Stomach (tissue), 9 donors: ENCODE measurements around the gene GMDS. TPM values are rescaled to one million over a fixed set of nuclear protein-coding genes. Genes with fewer than 3 reads are reported as not detected.

Source experiments
- DNase-seq, 2 donors: peaks; one replicate each; pipeline versions ENCODE4 v3.0.0 to v3.0.0-alpha.2; 2013 to 2019
- H3K27ac ChIP-seq, 5 donors: fragments of 200-600 bp in 4 of 5; sonication (generic) in 4 of 5; one replicate each; pipeline ENCODE4 v1.5.1; 2013 to 2019; ENCODE audit warnings: mild to moderate bottlenecking in 1 of 5, moderate library complexity in 1 of 5
- H3K27me3 ChIP-seq, 3 donors: fragments of 200-600 bp; sonication (generic); one replicate each; pipeline ENCODE4 v1.5.1; 2017 to 2019; ENCODE audit warnings: mixed run types in 1 of 3
- H3K36me3 ChIP-seq, 4 donors: fragments of 200-600 bp; sonication (generic); 1 replicate in 3 of 4; 2 replicates in 1 of 4; pipeline ENCODE4 v1.5.1; 2016 to 2019
- H3K4me1 ChIP-seq, 4 donors: fragments of 200-600 bp; sonication (generic); one replicate each; pipeline ENCODE4 v1.5.1; 2016 to 2019
- H3K4me3 ChIP-seq, 4 donors: fragments of 200-600 bp; sonication (generic) in 3 of 4; one replicate each; pipeline ENCODE4 v1.5.1; 2016 to 2019; ENCODE audit warnings: mild to moderate bottlenecking in 1 of 4
- H3K9me3 ChIP-seq, 4 donors: fragments of 200-600 bp; sonication (generic); one replicate each; pipeline ENCODE4 v1.5.1; 2016 to 2019
- EP300 ChIP-seq: sonication (generic); formaldehyde crosslinking; IDR thresholded peaks from one replicate; pipeline ENCODE4 v1.6.1; 2017; ENCODE audit warnings: antibody characterized with exemption
- POLR2A ChIP-seq, 4 donors: fragments of 450-650 bp; IDR thresholded peaks; one replicate each; pipeline ENCODE4 v1.6.1; 2016; ENCODE audit warnings: antibody characterized with exemption in 4 of 4, control low read depth in 2 of 4, mild to moderate bottlenecking in 1 of 4, moderate library complexity in 1 of 4
- POLR2AphosphoS5 ChIP-seq, 3 donors: sonication (generic); formaldehyde crosslinking; IDR thresholded peaks; one replicate each; pipeline ENCODE4 v1.6.1; 2016; ENCODE audit warnings: antibody characterized with exemption in 3 of 3
- WGBS, 5 donors: extraction: QIAGEN DNeasy Blood & Tissue Kit in 3 of 5; methylation state at CpG; one replicate each; pipeline versions ENCODE4 v1.1.5 to v1.1.7; 2013 to 2018; 5-methylcytosine and 5-hydroxymethylcytosine counted together
- intact Hi-C: fragments of 100-400 bp; cut with DNase I; formaldehyde crosslinking; loops from one replicate; pipeline ENCODE4 v1.15.1; 2023; ENCODE audit warnings: low total_unique reads
- polyA plus RNA-seq, 3 donors: library from polyadenylated mRNA; stranded (reverse); fragments of 200-250 nt; gene quantifications; one replicate each; pipeline ENCODE4 v1.2.3, GENCODE V29; 2013
- total RNA-seq, 5 donors: library from RNA; depleted of rRNA; stranded (reverse); fragments of >200 nt; gene quantifications; one replicate each; pipeline versions ENCODE4 v1.1.0 to v1.2.3, GENCODE V29; 2014 to 2016
- TF ChIP-seq, protein P1 (sequence below), 7 experiments: fragments of 450-650 bp in 4 of 7; fragments of 200-600 bp in 3 of 7; sonication (generic) in 3 of 7; IDR thresholded peaks; one replicate each; pipeline ENCODE4 v1.5.1; 2016 to 2019; ENCODE audit warnings: antibody characterized with exemption in 7 of 7, control low read depth in 2 of 7, mild to moderate bottlenecking in 1 of 7
- donor health status: healthy with polysubstance abuse.
- donor health status: Bipolar disorder and iron deficiency.
- donor health status: healthy.

The GMDS gene
- total and polyA plus RNA-seq, 8 donors: 83.7 to 262 (median 121) TPM

DNA sequence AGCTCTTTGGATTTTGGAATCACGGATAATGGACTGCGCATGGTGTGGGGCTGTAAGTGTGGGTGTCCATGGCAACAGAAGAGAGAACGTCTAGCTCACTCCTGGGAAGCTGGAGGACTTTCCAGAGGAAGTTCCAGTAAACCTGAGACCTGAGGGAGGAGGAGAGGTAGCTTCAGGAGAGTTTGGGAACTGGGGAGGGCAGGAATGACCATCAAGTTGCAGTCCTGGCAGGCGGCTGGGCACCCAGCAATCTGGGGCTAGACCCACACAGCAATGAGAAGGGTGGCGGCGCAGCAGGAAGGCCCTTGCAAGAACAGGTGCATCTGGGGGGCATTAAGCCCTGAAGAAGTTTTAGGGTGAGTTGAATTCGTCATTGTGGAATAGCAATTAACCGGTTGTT lies 539.8 kb downstream of the GMDS start:
- no peak overlapping the region for H3K4me3 ChIP-seq
- no peaks in the 10 kb centered on the region for H3K9me3 ChIP-seq
- no peak overlapping the region for H3K27ac ChIP-seq
- 91 to 97% (median 96%) methylated on average over 8 of the region's 8 CpGs for WGBS, 5 donors
- TF ChIP-seq POLR2A (IDR thresholded peaks at IDR 0.05): no peak
- no peak for TF ChIP-seq POLR2AphosphoS5 (IDR thresholded peaks at IDR 0.05)
- TF ChIP-seq, protein P1, sequence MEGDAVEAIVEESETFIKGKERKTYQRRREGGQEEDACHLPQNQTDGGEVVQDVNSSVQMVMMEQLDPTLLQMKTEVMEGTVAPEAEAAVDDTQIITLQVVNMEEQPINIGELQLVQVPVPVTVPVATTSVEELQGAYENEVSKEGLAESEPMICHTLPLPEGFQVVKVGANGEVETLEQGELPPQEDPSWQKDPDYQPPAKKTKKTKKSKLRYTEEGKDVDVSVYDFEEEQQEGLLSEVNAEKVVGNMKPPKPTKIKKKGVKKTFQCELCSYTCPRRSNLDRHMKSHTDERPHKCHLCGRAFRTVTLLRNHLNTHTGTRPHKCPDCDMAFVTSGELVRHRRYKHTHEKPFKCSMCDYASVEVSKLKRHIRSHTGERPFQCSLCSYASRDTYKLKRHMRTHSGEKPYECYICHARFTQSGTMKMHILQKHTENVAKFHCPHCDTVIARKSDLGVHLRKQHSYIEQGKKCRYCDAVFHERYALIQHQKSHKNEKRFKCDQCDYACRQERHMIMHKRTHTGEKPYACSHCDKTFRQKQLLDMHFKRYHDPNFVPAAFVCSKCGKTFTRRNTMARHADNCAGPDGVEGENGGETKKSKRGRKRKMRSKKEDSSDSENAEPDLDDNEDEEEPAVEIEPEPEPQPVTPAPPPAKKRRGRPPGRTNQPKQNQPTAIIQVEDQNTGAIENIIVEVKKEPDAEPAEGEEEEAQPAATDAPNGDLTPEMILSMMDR (IDR thresholded peaks at IDR 0.05): no peak
- TF ChIP-seq EP300: no peak
- no peaks in the 10 kb centered on the region for H3K27me3 ChIP-seq
- H3K4me1 ChIP-seq: no peaks in the 10 kb centered on the region
- DNase-seq: no peak
- H3K36me3 ChIP-seq: peaks cover 0 to 9% (median 2%) of the 10 kb centered on the region in 4 donors
- intact Hi-C loops: no loop called here

GRCh38 chr6:1705183-1705582 lies 540.2 kb downstream of the GMDS start:
- no peak overlapping the region for H3K27ac ChIP-seq
- no peak for DNase-seq
- no peaks in the 10 kb centered on the region for H3K27me3 ChIP-seq
- no peak overlapping the region for H3K4me3 ChIP-seq
- TF ChIP-seq POLR2A (IDR thresholded peaks at IDR 0.05) (no peak), POLR2AphosphoS5 (IDR thresholded peaks at IDR 0.05) (no peak), EP300 (no peak)
- TF ChIP-seq, protein P1 (IDR thresholded peaks at IDR 0.05): no peak
- H3K36me3 ChIP-seq: peaks cover 0 to 9% (median 2%) of the 10 kb centered on the region in 4 donors
- H3K4me1 ChIP-seq: no peaks in the 10 kb centered on the region
- intact Hi-C loops: no loop called here
- H3K9me3 ChIP-seq: no peaks in the 10 kb centered on the region
- 80 to 90% (median 82%) methylated on average over 4 of the region's 4 CpGs for WGBS, 5 donors

DNA sequence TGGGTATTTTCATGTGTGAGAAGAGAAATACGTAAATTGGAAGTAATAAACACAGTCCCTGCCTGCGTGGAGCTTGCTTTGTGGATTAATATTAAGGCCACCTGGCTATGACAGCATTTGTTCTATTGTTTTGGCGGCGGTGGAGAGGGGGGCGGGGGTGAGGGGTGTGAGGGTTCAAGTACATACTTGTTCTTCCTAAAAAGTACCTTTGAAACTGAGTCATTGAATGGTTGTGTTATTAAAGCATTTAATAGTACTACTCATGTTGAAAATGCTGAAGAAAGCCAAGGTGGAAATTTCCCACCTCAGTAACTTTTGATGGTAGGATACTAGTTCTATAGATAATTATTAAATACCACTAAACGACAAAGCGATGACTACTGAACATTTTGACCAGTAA lies 540.7 kb downstream of the GMDS start:
- TF ChIP-seq EP300 (no peak), POLR2AphosphoS5 (IDR thresholded peaks at IDR 0.05) (no peak), POLR2A (IDR thresholded peaks at IDR 0.05) (no peak)
- TF ChIP-seq, protein P1 (IDR thresholded peaks at IDR 0.05): no peak
- WGBS, 5 donors: 74 to 81% (median 77%) methylated on average over 7 of the region's 7 CpGs
- no peaks in the 10 kb centered on the region for H3K9me3 ChIP-seq
- DNase-seq: no peak
- H3K27ac ChIP-seq: no peak overlapping the region
- H3K36me3 ChIP-seq: peaks cover 0 to 9% (median 2%) of the 10 kb centered on the region in 4 donors
- no peaks in the 10 kb centered on the region for H3K27me3 ChIP-seq
- no peaks in the 10 kb centered on the region for H3K4me1 ChIP-seq
- intact Hi-C loops: no loop called here
- H3K4me3 ChIP-seq: no peak overlapping the region

- intact Hi-C loops: no loop called here
- WGBS, 5 donors: 62 to 73% (median 68%) methylated on average over 6 of the region's 6 CpGs
- Histone ChIP-seq H3K9me3 (no peaks in the 10 kb centered on the region), H3K27ac (no peak overlapping the region), H3K36me3 (peaks cover 0 to 4% (median 1%) of the 10 kb centered on the region in 4 donors), H3K4me1 (no peaks in the 10 kb centered on the region), H3K27me3 (no peaks in the 10 kb centered on the region), H3K4me3 (no peak overlapping the region)
- no peak for DNase-seq
- TF ChIP-seq POLR2AphosphoS5 (IDR thresholded peaks at IDR 0.05) (no peak), EP300 (no peak)
Measured at GRCh38 chr6:1703923-1704322, 541.5 kb downstream of the GMDS start.

DNA sequence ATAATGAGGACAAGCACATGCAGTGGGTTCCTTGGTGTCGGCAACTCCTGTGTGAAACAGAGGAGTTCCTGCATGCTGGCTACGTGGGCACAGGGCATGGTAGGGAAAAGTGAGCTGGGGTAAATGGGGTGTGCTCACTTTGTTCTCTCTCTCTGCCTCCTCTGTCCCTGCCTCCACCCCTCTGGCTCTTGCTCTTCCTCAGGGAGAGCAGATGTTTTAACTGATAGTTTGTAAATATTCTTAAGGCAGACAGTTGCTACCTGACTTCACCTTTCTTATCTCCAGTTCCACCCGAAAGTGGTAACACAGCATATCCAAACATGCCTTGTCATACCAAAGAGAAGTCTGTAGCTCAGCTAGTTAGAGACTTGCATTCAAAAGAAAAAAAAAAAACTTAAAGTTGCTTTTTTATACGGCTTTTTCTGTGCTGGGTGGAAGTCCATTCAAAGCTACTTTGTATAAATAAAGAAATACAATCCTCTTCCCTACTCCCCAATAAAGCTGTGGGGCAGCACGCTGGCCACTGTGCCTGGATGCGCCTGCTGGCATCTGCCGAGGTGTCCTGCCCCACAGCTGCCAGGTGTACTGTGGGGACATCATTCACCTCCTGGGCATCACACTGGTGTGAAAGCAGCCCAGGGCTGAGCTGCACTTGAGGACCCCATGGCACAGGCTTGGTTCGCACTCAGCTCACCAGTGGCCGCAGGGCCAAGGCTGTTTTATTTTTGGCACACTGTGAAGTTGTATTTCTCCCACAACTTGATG lies 542.1 kb downstream of the GMDS start:
- intact Hi-C loops: no loop called here
- Histone ChIP-seq H3K27me3 (no peaks in the 10 kb centered on the region), H3K27ac (no peak overlapping the region), H3K4me3 (no peak overlapping the region), H3K36me3 (peaks cover 0 to 2% (median 0%) of the 10 kb centered on the region in 4 donors), H3K4me1 (no peaks in the 10 kb centered on the region), H3K9me3 (no peaks in the 10 kb centered on the region)
- 77 to 86% (median 78%) methylated on average over 9 of the region's 9 CpGs for WGBS, 5 donors
- TF ChIP-seq, protein P1 (IDR thresholded peaks at IDR 0.05): no peak
- no peak for TF ChIP-seq POLR2AphosphoS5 (IDR thresholded peaks at IDR 0.05)
- TF ChIP-seq EP300: no peak
- TF ChIP-seq POLR2A (IDR thresholded peaks at IDR 0.05): no peak
- DNase-seq: no peak
